ENCODE measurements around the gene IP6K2.

IP6K2 gene

DNA sequence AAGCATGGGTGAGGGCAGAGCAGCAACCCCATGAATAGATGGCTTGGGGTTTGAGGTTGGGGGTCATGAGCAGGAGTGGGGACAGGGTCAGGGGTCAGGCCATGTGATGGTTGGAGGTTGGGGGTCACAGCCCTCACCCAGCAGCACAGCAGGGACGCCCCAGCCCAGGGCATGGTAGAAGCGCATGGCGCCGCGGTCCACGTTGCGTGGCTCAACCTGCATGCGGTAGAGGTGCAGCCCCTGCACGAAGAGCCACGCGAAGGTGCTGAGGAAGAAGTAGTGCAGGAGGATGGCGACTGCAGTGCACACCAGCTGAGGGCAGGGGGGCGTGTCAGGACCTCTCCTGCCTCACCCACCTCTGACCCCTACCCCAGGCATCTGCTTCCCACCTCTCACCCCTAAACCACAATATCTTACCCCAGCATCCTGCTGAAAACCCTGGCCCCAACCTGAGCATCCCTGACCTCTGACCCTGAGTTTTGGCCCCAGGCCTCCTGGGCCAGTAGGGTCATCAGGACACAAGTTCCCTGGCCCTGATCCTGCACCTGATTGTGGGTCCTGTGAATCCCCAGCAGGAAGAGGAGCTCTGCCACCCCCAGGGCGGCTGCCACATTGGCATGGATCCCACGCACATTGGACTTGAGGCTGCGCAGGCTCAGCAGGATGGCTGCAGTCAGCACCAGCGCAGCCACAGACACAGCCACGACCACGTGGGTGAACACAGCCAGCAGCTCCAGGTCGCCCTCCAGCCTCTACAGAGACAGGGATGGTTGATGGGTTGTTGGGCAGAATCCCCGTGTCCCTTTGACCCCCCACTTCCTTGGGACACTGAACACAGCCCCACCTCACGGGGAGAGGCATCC lies 71.9 kb downstream of the IP6K2 start:
- Histone ChIP-seq H3K27ac (no peak overlapping the region), H3K4me3 (no peak overlapping the region)
- TF ChIP-seq CTCF (IDR thresholded peaks at IDR 0.05): no peak
- DNase-seq (ENCODE audit: low spot score): no peak

GRCh38 chr3:48642605-48643004 lies 74.4 kb downstream of the IP6K2 start:
- no peak for TF ChIP-seq CTCF (IDR thresholded peaks at IDR 0.05)
- no peak for DNase-seq (ENCODE audit: low spot score)
- Histone ChIP-seq H3K27ac (no peak overlapping the region), H3K4me3 (no peak overlapping the region)

DNA sequence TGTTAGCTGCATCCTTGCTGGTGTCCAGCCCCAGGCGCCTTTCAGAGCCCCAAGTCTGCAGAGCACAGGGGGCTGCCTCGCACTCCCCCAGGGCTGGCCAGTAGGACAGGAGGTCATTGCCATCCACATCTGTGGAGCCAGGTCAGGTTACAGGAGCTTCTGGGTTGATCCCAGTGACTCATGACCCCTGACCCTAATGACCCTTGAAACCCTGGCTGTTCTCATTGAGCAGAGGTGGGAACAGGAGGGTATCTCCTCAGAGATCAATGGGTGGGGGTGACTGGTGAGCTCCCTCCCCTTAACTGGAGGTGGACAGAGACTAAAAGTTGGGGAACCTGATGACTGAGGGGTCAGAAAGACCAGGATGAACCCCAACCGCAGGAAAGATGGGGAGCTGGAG lies 75.6 kb downstream of the IP6K2 start:
- Histone ChIP-seq H3K4me3 (no peak overlapping the region), H3K27ac (no peak overlapping the region)
- no peak for TF ChIP-seq CTCF (IDR thresholded peaks at IDR 0.05)
- no peak for DNase-seq (ENCODE audit: low spot score)

GRCh38 chr3:48639944-48640606 lies 76.9 kb downstream of the IP6K2 start:
- no peak for DNase-seq (ENCODE audit: low spot score)
- no peak overlapping the region for H3K4me3 ChIP-seq
- H3K27ac ChIP-seq: no peak overlapping the region
- no peak for TF ChIP-seq CTCF (IDR thresholded peaks at IDR 0.05)
